Body of pancreas (tissue), 4 donors: Measurements from ENCODE around the gene CCDC81.

Experiments
- CTCF ChIP-seq, 7 experiments: fragments of 450-650 bp in 4 of 7; fragments of 200-600 bp in 3 of 7; sonication (generic) in 3 of 7; IDR thresholded peaks; one replicate each; pipeline ENCODE4 v1.5.1; 2016 to 2019; ENCODE audit warnings: antibody characterized with exemption in 7 of 7
- POLR2A ChIP-seq, 3 donors: fragments of 450-650 bp; IDR thresholded peaks; one replicate each; pipeline ENCODE4 v1.6.1; 2016; ENCODE audit warnings: antibody characterized with exemption in 3 of 3, mild to moderate bottlenecking in 2 of 3

GRCh38 chr11:86365546-86365945 lies 9.1 kb upstream of the CCDC81 start:
- no peak for TF ChIP-seq CTCF (IDR thresholded peaks at IDR 0.05)
- TF ChIP-seq POLR2A (IDR thresholded peaks at IDR 0.05), result no peak
